ENCODE results near the gene TRPM2.

- TF ChIP-seq, protein P1, sequence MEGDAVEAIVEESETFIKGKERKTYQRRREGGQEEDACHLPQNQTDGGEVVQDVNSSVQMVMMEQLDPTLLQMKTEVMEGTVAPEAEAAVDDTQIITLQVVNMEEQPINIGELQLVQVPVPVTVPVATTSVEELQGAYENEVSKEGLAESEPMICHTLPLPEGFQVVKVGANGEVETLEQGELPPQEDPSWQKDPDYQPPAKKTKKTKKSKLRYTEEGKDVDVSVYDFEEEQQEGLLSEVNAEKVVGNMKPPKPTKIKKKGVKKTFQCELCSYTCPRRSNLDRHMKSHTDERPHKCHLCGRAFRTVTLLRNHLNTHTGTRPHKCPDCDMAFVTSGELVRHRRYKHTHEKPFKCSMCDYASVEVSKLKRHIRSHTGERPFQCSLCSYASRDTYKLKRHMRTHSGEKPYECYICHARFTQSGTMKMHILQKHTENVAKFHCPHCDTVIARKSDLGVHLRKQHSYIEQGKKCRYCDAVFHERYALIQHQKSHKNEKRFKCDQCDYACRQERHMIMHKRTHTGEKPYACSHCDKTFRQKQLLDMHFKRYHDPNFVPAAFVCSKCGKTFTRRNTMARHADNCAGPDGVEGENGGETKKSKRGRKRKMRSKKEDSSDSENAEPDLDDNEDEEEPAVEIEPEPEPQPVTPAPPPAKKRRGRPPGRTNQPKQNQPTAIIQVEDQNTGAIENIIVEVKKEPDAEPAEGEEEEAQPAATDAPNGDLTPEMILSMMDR (IDR thresholded peaks at IDR 0.05): peak; percentile 39 to 51 (median 49)
- no peak for TF ChIP-seq POLR2A (IDR thresholded peaks at IDR 0.05; ENCODE audit: low read depth)
Observed at GRCh38 chr21:44337941-44338895, 15.2 kb upstream of the TRPM2 start.
